ENCODE results near the gene PAXIP1.

GRCh38 chr7:154916381-154916780 is 86.5 kb downstream of the PAXIP1 start:
- TF ChIP-seq POLR2AphosphoS5 (IDR thresholded peaks at IDR 0.05; ENCODE audit: low read depth, low read length) (no peak), TAF1 (IDR thresholded peaks at IDR 0.05; ENCODE audit: borderline replicate concordance, insufficient read depth, low read length) (no peak), SIN3A (IDR thresholded peaks at IDR 0.05; ENCODE audit: borderline replicate concordance, insufficient read depth, low read length) (no peak), REST (IDR thresholded peaks at IDR 0.05; ENCODE audit: insufficient read depth in 1 of 2, low read depth in 2 of 2, low read length in 2 of 2) (no peak)

Data from PFSK-1 (cell line).